Suprapubic skin (tissue), 4 donors: Measurements from ENCODE around the gene PNPLA3. TPM values are rescaled to one million over a fixed set of nuclear protein-coding genes. Genes with fewer than 3 reads are reported as not detected.

Experiments used
- DNase-seq, 2 donors: peaks; one replicate each; pipeline ENCODE4 v3.0.0-alpha.2; 2019; ENCODE audit warnings: low spot score in 2 of 2
- H3K27ac ChIP-seq: fragments of 200-600 bp; sonication (generic); one replicate; pipeline ENCODE4 v1.5.1; 2019
- H3K27me3 ChIP-seq: fragments of 200-600 bp; sonication (generic); one replicate; pipeline ENCODE4 v1.5.1; 2019
- H3K36me3 ChIP-seq: fragments of 200-600 bp; sonication (generic); one replicate; pipeline ENCODE4 v1.5.1; 2019
- H3K4me1 ChIP-seq: fragments of 200-600 bp; sonication (generic); one replicate; pipeline ENCODE4 v1.5.1; 2019
- H3K4me3 ChIP-seq: fragments of 200-600 bp; sonication (generic); one replicate; pipeline ENCODE4 v1.5.1; 2019; ENCODE audit warnings: mild to moderate bottlenecking
- H3K9me3 ChIP-seq: fragments of 200-600 bp; sonication (generic); one replicate; pipeline ENCODE4 v1.5.1; 2019
- EP300 ChIP-seq: sonication (generic); formaldehyde crosslinking; IDR thresholded peaks from one replicate; pipeline ENCODE4 v1.6.1; 2017; ENCODE audit warnings: antibody characterized with exemption
- POLR2A ChIP-seq, 2 donors: fragments of 450-650 bp; IDR thresholded peaks; one replicate each; pipeline ENCODE4 v1.6.1; 2017; ENCODE audit warnings: antibody characterized with exemption in 2 of 2, mild to moderate bottlenecking in 2 of 2, moderate library complexity in 2 of 2
- POLR2AphosphoS5 ChIP-seq, 3 donors: sonication (generic); formaldehyde crosslinking; IDR thresholded peaks; one replicate each; pipeline ENCODE4 v1.6.1; 2017; ENCODE audit warnings: antibody characterized with exemption in 3 of 3
- WGBS: methylation state at CpG from one replicate; pipeline ENCODE4 v1.1.5; 2018; 5-methylcytosine and 5-hydroxymethylcytosine counted together
- total RNA-seq, 4 donors: library from RNA; depleted of rRNA; stranded (reverse); fragments of >200 nt; gene quantifications; one replicate each; pipeline ENCODE4 v1.1.0, GENCODE V29; 2016
- TF ChIP-seq, protein P1 (sequence below), 2 donors: fragments of 200-600 bp in 1 of 2; fragments of 450-650 bp in 1 of 2; sonication (generic) in 1 of 2; IDR thresholded peaks; one replicate each; pipeline ENCODE4 v1.5.1; 2016 to 2019; ENCODE audit warnings: antibody characterized with exemption in 2 of 2, mild to moderate bottlenecking in 1 of 2, moderate library complexity in 1 of 2

The PNPLA3 gene
- total RNA-seq, 4 donors from 2014 or later = 7.0 to 23.7 (median 11.6) TPM

DNA sequence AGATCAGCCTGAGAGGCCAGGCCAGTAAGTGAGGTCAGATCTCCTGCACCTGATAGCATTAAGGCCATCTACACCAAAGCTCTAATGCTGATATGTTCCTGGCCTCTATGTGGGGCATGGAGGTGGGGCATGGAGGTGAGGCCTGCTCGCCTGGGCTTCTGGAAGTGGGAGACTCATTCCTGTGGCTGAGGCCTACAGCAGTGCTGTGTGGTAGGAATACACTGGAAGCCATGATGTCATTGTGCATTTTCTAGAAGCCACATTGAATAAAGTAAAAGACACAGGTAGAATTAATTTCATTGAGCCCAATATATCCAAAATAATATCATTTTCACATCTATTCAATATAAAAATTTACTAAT lies 2.7 kb downstream of the PNPLA3 start:
- TF ChIP-seq POLR2AphosphoS5 (IDR thresholded peaks at IDR 0.05) = no peak
- TF ChIP-seq, protein P1, sequence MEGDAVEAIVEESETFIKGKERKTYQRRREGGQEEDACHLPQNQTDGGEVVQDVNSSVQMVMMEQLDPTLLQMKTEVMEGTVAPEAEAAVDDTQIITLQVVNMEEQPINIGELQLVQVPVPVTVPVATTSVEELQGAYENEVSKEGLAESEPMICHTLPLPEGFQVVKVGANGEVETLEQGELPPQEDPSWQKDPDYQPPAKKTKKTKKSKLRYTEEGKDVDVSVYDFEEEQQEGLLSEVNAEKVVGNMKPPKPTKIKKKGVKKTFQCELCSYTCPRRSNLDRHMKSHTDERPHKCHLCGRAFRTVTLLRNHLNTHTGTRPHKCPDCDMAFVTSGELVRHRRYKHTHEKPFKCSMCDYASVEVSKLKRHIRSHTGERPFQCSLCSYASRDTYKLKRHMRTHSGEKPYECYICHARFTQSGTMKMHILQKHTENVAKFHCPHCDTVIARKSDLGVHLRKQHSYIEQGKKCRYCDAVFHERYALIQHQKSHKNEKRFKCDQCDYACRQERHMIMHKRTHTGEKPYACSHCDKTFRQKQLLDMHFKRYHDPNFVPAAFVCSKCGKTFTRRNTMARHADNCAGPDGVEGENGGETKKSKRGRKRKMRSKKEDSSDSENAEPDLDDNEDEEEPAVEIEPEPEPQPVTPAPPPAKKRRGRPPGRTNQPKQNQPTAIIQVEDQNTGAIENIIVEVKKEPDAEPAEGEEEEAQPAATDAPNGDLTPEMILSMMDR (IDR thresholded peaks at IDR 0.05) = no peak
- no peak for TF ChIP-seq EP300
- no peak for DNase-seq
- H3K36me3 ChIP-seq = no peaks in the 10 kb centered on the region
- H3K27ac ChIP-seq = peak overlapping the region; percentile 39
- H3K9me3 ChIP-seq = no peaks in the 10 kb centered on the region
- H3K4me1 ChIP-seq = peaks cover 38% of the 10 kb centered on the region
- WGBS = 57% methylated on average over 1 of the region's 1 CpG
- no peak overlapping the region for H3K4me3 ChIP-seq
- H3K27me3 ChIP-seq = peaks cover 6% of the 10 kb centered on the region

DNA sequence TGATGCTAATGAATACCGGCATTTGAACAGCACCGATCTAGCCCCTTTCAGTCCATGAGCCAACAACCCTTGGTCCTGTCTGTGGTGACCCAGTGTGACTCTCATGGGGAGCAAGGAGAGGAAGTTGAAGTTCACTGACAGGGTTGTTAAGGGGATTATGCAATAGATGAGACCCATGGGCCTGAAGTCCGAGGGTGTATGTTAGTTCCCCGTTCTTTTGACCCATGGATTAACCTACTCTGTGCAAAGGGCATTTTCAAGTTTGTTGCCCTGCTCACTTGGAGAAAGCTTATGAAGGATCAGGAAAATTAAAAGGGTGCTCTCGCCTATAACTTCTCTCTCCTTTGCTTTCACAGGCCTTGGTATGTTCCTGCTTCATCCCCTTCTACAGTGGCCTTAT lies 4.9 kb downstream of the PNPLA3 start:
- H3K36me3 ChIP-seq = no peaks in the 10 kb centered on the region
- no peak overlapping the region for H3K27ac ChIP-seq
- H3K4me1 ChIP-seq = peaks cover 30% of the 10 kb centered on the region
- no peaks in the 10 kb centered on the region for H3K9me3 ChIP-seq
- TF ChIP-seq POLR2AphosphoS5 (IDR thresholded peaks at IDR 0.05) (no peak), EP300 (no peak), POLR2A (IDR thresholded peaks at IDR 0.05) (no peak)
- TF ChIP-seq, protein P1 (IDR thresholded peaks at IDR 0.05) = no peak
- WGBS = 85% methylated on average over 5 of the region's 5 CpGs
- H3K4me3 ChIP-seq = no peak overlapping the region
- DNase-seq = no peak
- no peaks in the 10 kb centered on the region for H3K27me3 ChIP-seq

DNA sequence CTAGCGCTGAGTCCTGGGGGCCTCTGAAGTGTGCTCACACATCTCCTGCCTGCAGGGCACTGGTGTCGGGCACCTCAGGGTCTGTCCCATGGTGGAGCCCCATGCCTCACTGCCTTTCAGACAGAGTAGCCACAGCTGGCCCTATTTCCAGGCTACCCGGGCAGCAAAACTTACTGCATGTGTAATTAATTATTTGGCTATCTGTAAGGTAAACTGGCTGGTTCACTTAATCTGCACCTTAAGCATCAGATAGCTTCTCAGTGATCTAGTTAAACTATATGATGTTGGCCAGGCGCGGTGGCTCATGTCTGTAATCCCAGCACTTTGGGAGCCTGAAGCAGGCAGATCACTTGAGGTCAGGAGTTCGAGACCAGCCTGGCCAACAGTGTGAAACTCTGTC lies 5.3 kb downstream of the PNPLA3 start:
- TF ChIP-seq, protein P1 (IDR thresholded peaks at IDR 0.05) = no peak
- TF ChIP-seq EP300 (no peak), POLR2AphosphoS5 (IDR thresholded peaks at IDR 0.05) (no peak), POLR2A (IDR thresholded peaks at IDR 0.05) (no peak)
- DNase-seq = no peak
- Histone ChIP-seq H3K36me3 (no peaks in the 10 kb centered on the region), H3K27ac (no peak overlapping the region), H3K9me3 (no peaks in the 10 kb centered on the region), H3K4me1 (peaks cover 26% of the 10 kb centered on the region), H3K4me3 (no peak overlapping the region), H3K27me3 (no peaks in the 10 kb centered on the region)
- WGBS = 91% methylated on average over 6 of the region's 6 CpGs

DNA sequence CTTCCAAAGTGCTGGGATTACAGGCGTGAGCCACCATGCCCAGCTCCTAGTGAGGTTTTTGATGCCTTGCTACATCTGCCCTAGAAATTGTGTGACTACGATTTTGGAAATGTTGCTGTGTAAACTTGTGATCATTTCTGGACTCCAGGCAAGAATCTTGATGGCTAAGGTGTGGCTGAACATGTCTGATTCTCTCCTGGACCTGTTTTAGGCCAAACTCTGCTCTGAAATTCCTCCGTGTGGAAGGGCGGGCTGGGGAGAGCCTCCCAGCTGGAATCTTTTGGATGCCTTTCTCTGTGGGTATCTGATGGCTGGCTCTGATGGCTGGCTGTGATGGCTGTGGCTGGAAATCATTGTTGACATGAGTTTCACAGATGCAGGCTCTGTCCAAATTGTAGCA lies 8.2 kb downstream of the PNPLA3 start:
- Histone ChIP-seq H3K27me3 (no peaks in the 10 kb centered on the region), H3K36me3 (no peaks in the 10 kb centered on the region), H3K27ac (no peak overlapping the region), H3K9me3 (no peaks in the 10 kb centered on the region), H3K4me1 (peaks cover 2% of the 10 kb centered on the region), H3K4me3 (no peak overlapping the region)
- TF ChIP-seq, protein P1 (IDR thresholded peaks at IDR 0.05) = no peak
- TF ChIP-seq EP300 (no peak), POLR2A (IDR thresholded peaks at IDR 0.05) (no peak), POLR2AphosphoS5 (IDR thresholded peaks at IDR 0.05) (no peak)
- no peak for DNase-seq
- 45% methylated on average over 4 of the region's 4 CpGs for WGBS

DNA sequence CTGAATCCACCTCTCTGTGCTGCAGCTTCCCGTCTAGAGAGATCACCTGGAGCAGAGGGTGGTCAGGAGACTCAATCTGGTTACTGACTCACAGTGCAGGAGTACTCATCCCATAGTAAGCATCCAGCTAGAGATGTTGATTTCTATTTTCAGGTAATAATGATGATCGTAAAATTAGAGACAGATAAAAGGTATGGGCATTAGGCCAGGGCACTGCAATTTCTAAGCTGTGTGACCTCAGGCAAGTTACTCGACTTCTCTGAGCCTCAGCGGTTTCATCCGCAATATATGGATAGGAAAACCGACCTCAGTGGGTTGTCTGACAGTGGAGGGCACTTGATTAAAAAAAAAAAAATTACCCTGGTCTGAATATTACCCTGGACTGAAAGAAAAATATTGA lies 17.8 kb downstream of the PNPLA3 start:
- H3K27ac ChIP-seq = no peak overlapping the region
- H3K27me3 ChIP-seq = no peaks in the 10 kb centered on the region
- no peak for DNase-seq
- no peaks in the 10 kb centered on the region for H3K36me3 ChIP-seq
- H3K4me3 ChIP-seq = no peak overlapping the region
- TF ChIP-seq, protein P1 (IDR thresholded peaks at IDR 0.05) = no peak
- TF ChIP-seq POLR2AphosphoS5 (IDR thresholded peaks at IDR 0.05) = no peak
- no peak for TF ChIP-seq POLR2A (IDR thresholded peaks at IDR 0.05)
- TF ChIP-seq EP300 = no peak
- H3K4me1 ChIP-seq = peaks cover 7% of the 10 kb centered on the region
- WGBS = 82% methylated on average over 6 of the region's 6 CpGs
- H3K9me3 ChIP-seq = no peaks in the 10 kb centered on the region
